Stimulated activated CD8-positive, alpha-beta memory T cell treated with anti-CD3 and anti-CD28 coated beads, Interleukin-15, amount 100 ng/mL, for 24 hours (primary cell): Measurements from ENCODE around the gene SELENOW.
"Not testable (repeated sequence)": the region's sequence is repeated elsewhere in the genome, so short reads cannot be mapped to it uniquely, and the experiment has no call there.

Experiments
- DNase-seq: peaks from one replicate; pipeline ENCODE4 v3.0.0-alpha.2; 2020; ENCODE audit warnings: low read depth

SELENOW gene

GRCh38 chr19:47778049-47778953 lies at the start of gene SELENOW:
Gene SELENOW, plus strand, starts transcription at chr19:47778703. Its CDS starts 83 bp downstream, at chr19:47778786.
- DNase-seq, result peak; percentile 62

GRCh38 chr19:47729468-47729798 lies 49.1 kb upstream of the SELENOW start:
- no peak for DNase-seq

GRCh38 chr19:47729799-47730520 lies 48.5 kb upstream of the SELENOW start:
- peak; percentile 31 for DNase-seq

GRCh38 chr19:47730521-47730889 lies 48.0 kb upstream of the SELENOW start:
- DNase-seq, result no peak

GRCh38 chr19:47730910-47731309 lies 47.6 kb upstream of the SELENOW start:
- DNase-seq, result no peak

DNA sequence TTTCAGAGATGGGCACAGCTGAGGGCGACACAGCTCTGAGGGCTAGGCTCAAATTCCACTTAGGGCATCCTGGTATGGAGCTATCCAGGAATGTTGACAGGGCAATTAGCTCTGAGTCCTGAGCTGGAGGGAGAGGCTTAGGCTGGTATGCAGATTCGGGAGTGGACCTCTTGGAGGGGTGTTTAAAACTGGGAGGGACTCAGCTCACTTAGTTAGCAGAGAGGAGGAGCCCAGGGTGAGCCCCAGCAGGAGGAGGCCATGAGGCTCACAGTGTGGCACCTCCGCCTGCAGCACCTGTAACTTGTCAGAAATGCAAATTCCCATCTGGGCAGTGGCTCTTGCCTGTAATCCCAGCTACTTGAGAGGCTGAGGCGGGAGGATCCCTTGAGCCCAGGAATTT lies 43.4 kb upstream of the SELENOW start:
- DNase-seq, result no peak

- DNase-seq, result no peak
Observed at GRCh38 chr19:47740866-47741519, 37.5 kb upstream of the SELENOW start.

DNA sequence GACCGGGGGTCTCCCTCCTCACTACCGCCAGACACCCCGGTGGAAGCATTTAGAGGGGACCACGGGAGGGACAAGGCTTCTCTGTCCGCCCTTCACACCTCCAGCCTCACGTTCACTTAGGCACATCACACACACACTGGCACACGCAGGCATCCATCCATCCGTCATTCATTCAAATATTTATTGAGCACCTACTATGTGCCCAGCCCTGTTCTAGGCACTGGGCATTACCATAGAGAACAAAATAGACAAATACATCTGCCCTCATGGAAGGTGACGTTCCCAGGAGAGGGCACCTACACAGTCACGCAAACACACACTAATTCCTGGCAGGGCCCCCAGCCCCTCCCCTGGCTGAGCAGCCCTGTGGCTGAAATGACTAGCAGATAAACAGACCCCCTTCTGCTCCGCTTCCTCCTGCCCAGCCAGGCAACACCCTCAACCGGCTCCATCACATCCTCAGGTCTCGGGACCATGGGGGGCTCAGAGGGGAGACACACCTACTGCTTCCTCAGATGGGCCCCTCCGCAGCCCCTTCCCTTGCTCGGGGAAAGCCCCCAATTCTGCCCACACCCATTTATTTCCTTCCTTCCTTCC lies 36.9 kb upstream of the SELENOW start:
- DNase-seq, result no peak

GRCh38 chr19:47742634-47743033 lies 35.9 kb upstream of the SELENOW start:
- DNase-seq, result no peak

DNA sequence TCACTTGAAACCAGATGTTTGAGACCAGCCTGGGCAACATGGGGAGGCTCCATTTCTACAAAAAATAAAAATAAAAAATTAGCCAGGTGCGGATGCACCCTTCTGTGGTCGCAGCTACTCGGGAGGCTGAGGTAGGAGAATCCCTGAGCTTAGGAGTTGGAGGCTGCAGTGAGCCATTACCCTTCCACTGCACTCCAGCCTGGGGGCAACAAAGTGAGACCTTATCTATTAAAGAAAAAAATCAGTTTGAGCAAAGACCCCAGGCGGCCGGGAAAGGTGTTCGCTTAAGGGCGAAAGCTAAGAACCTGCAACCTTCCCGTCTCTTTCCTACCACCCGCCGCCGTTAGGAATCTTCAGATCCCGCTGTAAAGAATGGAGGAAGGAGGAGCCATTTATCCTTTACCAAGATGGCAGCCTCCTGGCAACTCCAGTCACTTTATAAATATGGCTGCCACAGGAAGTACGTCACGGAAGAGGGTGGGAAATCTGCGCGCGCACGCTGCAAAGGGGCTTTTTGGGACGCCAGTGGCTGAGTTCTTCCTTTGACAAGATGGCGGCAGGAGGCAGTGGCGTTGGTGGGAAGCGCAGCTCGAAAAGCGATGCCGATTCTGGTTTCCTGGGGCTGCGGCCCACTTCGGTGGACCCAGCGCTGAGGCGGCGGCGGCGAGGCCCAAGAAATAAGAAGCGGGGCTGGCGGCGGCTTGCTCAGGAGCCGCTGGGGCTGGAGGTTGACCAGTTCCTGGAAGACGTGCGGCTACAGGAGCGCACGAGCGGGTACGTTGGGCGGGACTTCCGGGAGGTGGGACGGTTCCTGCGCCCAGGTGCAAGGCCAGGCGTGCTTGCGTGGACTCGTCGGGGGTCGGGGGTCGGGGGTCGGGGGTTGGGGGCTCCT lies 33.2 kb upstream of the SELENOW start, which contains the start of gene NOP53:
Gene NOP53 (plus strand): TSS at position 537 of the 892 bp plus-strand sequence. CDS start 14 bp downstream, at position 551.
- peak; percentile 97 for DNase-seq

- not testable (repeated sequence) for DNase-seq
Observed at GRCh38 chr19:47746129-47746528, 32.4 kb upstream of the SELENOW start.

DNA sequence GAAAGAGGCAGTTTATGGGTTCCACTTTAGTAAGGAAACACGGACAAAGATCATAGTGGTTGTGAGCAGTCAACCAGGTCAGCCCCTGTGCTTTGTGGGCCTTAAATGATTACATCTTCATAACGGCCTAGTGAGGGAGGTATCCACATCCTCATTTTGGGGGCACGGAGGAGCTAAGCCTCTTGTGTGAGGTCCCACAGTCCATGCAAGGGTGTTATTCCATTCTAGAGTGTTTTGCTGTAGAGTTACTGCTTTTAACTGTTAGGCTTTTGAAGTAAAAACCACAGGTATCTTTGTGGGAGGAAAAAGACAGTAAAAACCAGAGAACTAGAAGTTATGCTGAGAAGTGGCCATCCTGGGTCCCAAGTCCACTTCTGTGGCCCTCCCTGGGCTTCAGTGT lies 29.2 kb upstream of the SELENOW start:
- no peak for DNase-seq

DNA sequence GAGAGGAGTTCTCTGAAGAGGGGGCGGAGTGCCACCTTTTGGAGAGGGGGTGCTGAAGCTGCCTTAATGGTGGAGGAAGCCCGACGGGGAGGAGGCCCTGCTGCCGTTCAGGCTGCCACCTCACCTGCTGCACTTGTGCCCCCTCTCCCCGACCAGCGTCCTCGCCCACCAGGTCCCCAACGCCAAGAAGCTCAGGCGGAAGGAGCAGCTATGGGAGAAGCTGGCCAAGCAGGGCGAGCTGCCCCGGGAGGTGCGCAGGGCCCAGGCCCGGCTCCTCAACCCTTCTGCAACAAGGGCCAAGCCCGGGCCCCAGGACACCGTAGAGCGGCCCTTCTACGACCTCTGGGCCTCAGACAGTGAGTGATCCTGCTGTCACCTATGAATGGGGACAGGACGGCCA lies 27.8 kb upstream of the SELENOW start:
- DNase-seq, result no peak

DNA sequence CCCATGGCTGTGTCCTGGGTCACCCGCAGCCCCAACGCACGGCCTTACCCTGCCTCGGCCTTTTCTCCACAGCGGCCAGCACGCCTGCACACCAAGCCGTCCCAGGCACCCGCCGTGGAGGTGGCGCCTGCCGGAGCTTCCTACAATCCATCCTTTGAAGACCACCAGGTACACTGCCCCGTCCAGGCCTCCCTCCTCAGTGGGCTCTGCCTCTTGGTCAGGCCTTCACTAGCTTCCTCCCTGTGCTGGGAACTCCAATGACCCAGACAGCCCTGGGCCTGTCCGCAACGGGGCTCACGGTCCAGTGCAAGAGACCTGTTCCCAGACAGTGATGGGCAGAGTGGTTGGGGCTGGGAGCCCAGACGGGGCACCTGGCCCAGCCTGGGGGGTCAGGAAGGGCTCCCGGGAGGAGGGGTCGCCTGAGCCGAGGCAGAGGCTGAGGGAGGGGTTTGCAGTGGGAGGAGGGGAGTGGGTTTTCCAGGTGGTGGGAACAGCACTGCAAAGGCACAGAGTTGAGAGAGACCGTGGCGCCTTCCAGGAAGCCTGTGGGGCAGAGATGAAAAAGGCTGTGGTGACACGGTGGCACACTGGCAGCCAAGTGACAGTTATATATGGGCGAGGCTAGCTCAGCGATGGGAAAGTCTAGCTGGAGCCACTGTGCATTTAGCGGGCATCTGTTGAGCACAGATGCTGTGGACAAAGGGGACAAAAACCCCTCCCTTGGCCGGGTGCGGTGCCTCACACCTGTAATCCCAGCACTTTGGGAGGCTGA lies 25.9 kb upstream of the SELENOW start:
- DNase-seq, result no peak

DNA sequence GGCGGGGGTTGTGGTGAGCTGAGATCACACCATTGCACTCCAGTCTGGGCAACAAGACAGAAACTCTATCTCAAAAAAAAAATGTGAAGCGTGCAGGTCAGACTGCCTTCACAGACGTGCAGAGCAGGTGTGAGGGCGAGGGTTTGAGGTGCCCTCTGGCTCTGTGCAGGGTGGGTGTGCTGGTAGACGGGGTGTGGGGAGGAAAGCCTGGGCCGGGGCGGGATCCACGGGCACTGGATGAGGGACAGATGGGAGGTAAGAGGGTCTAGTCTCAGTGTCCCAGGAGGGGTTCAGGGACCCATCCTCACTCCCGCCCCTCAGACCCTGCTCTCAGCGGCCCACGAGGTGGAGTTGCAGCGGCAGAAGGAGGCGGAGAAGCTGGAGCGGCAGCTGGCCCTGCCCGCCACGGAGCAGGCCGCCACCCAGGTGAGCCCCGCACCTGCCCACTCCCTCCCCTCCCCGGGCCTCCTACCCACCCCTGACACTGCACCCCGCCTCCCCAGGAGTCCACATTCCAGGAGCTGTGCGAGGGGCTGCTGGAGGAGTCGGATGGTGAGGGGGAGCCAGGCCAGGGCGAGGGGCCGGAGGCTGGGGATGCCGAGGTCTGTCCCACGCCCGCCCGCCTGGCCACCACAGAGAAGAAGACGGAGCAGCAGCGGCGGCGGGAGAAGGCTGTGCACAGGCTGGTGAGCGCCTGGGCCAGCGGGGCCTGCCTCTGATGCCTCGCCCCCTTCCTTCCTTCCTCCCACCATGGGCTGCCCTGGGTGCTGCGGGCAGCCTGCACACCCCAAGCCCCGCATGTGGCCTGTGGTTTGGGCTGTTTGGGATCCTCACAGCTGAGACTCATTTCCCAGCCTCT lies 24.1 kb upstream of the SELENOW start:
- no peak for DNase-seq

DNA sequence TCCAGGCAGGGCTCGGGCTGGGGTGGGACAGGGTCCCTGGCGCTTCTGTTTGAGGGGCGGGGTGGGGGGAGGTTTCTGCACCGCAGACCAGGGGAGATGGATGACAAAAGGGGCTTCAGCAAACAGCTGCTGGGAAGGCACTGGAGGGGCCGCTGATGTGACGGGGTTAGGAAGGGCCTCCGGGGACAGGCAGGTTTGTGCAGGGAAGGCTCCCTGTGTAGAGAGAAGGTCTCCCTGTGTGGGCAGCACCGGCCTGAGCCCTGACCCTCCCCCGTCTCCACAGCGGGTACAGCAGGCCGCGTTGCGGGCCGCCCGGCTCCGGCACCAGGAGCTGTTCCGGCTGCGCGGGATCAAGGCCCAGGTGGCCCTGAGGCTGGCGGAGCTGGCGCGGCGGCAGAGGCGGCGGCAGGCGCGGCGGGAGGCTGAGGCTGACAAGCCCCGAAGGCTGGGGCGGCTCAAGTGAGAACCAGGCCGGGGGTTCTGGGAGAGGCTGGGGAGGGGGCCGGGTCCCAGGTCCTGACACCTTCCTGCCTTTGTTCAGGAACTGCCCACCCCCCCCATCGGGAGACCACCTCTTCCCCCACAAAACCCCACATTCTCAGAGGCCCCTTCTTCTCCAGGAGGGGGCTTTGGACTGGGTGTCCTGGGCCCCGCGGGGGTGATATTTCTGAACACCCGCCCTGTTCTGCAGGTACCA lies 23.3 kb upstream of the SELENOW start:
- DNase-seq, result no peak

GRCh38 chr19:47755762-47756626 lies 22.5 kb upstream of the SELENOW start:
- DNase-seq, result no peak

GRCh38 chr19:47756627-47756929 lies 21.9 kb upstream of the SELENOW start:
- DNase-seq, result no peak
